ENCODE measurements around the gene NTM.

DNA sequence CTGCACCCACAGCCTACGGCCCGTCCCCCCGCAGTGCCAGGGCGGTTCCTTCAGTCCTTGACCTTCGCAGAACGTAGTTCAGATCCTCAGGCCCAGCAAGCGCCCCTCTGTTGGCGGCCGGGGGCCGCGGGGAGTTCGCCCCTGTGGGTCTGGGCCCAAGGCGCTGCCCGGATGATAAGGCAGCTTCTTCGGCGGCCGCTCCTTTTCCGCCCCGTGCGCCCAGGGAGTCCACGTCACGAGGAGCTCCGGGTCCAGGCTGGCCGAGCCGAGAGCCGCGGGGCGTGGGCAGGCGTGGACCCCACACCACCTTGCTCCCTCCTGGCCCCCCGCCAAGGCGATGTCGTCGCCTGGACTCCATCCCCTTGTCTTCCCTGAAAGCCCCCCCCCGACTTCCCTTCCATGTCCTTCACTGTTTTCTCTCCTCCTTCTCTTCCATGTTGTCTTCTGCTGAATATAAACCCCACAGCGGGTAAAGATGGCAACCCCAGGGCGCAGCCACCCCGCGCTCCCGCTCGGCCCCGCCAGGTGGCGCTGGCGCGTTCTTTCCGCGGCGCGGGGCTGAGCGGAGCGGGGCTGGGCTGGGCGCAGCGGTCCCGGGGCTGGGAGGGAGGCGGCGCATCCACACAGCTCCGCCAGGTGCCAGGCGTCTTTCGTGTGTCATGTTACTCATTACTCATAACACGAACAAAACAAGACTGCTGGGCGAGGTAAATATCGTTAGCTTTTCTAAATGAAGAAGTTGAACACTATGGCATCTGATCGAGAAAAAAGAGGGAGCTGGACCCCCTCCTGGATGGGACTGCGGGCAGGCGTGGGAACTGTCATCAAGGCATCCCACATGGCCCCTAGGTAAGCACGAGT lies 321.0 kb downstream of the NTM start:
- TF ChIP-seq, protein P1, sequence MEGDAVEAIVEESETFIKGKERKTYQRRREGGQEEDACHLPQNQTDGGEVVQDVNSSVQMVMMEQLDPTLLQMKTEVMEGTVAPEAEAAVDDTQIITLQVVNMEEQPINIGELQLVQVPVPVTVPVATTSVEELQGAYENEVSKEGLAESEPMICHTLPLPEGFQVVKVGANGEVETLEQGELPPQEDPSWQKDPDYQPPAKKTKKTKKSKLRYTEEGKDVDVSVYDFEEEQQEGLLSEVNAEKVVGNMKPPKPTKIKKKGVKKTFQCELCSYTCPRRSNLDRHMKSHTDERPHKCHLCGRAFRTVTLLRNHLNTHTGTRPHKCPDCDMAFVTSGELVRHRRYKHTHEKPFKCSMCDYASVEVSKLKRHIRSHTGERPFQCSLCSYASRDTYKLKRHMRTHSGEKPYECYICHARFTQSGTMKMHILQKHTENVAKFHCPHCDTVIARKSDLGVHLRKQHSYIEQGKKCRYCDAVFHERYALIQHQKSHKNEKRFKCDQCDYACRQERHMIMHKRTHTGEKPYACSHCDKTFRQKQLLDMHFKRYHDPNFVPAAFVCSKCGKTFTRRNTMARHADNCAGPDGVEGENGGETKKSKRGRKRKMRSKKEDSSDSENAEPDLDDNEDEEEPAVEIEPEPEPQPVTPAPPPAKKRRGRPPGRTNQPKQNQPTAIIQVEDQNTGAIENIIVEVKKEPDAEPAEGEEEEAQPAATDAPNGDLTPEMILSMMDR (IDR thresholded peaks at IDR 0.05) = peak; percentile 95
- TF ChIP-seq ZFX (IDR thresholded peaks at IDR 0.05; ENCODE audit: borderline replicate concordance) = no peak
